Astrocyte of the hippocampus (primary cell): ENCODE data around the gene PLEKHO1.
"Not testable (repeated sequence)": the region's sequence is repeated elsewhere in the genome, so short reads cannot be mapped to it uniquely, and the experiment has no call there.

Experiments
- DNase-seq: peaks from one replicate; pipeline ENCODE4 v3.0.0; 2011; ENCODE audit warnings: low read depth, low spot score

Gene PLEKHO1

GRCh38 chr1:150149271-150150132 lies at the start of gene PLEKHO1:
Gene PLEKHO1, plus strand, starts transcription at chr1:150149916. Its CDS starts 342 bp downstream, at chr1:150150258.
- peak; percentile 94 for DNase-seq

- DNase-seq = no peak
Measured at GRCh38 chr1:150102986-150103385, 46.7 kb upstream of the PLEKHO1 start.

- DNase-seq = peak; percentile 36
Measured at GRCh38 chr1:150106341-150106740, 43.4 kb upstream of the PLEKHO1 start.

GRCh38 chr1:150109586-150109985 lies 40.1 kb upstream of the PLEKHO1 start:
- no peak for DNase-seq

GRCh38 chr1:150110116-150110515 lies 39.6 kb upstream of the PLEKHO1 start:
- no peak for DNase-seq

- no peak for DNase-seq
Measured at GRCh38 chr1:150111670-150112069, 38.0 kb upstream of the PLEKHO1 start.

GRCh38 chr1:150115121-150115520 lies 34.6 kb upstream of the PLEKHO1 start:
- no peak for DNase-seq

GRCh38 chr1:150118716-150119115 lies 31.0 kb upstream of the PLEKHO1 start:
- DNase-seq = no peak

- no peak for DNase-seq
Measured at GRCh38 chr1:150121236-150121862, 28.4 kb upstream of the PLEKHO1 start.

- DNase-seq = no peak
Measured at GRCh38 chr1:150126811-150127210, 22.9 kb upstream of the PLEKHO1 start.

GRCh38 chr1:150127464-150127863 lies 22.3 kb upstream of the PLEKHO1 start:
- DNase-seq = no peak

GRCh38 chr1:150127868-150128267 lies 21.8 kb upstream of the PLEKHO1 start:
- no peak for DNase-seq

GRCh38 chr1:150132372-150132771 lies 17.3 kb upstream of the PLEKHO1 start:
- no peak for DNase-seq

- DNase-seq = no peak
Measured at GRCh38 chr1:150134537-150134936, 15.2 kb upstream of the PLEKHO1 start.

- not testable (repeated sequence) for DNase-seq
Measured at GRCh38 chr1:150135400-150135799, 14.3 kb upstream of the PLEKHO1 start.

GRCh38 chr1:150138044-150138443 lies 11.7 kb upstream of the PLEKHO1 start:
- no peak for DNase-seq

GRCh38 chr1:150141452-150141851 lies 8.3 kb upstream of the PLEKHO1 start:
- no peak for DNase-seq

- DNase-seq = no peak
Measured at GRCh38 chr1:150142083-150142482, 7.6 kb upstream of the PLEKHO1 start.

- no peak for DNase-seq
Measured at GRCh38 chr1:150144606-150145005, 5.1 kb upstream of the PLEKHO1 start.

GRCh38 chr1:150146016-150146415 lies 3.7 kb upstream of the PLEKHO1 start:
- not testable (repeated sequence) for DNase-seq

GRCh38 chr1:150146849-150147542 lies 2.7 kb upstream of the PLEKHO1 start:
- DNase-seq = no peak

- no peak for DNase-seq
Measured at GRCh38 chr1:150148837-150149270, 862 bp upstream of the PLEKHO1 start.
